K562 (cell line): Measurements from ENCODE around the gene UNC93B1. TPM values are rescaled to one million over a fixed set of nuclear protein-coding genes. Genes with fewer than 3 reads are reported as not detected.
A peak's percentile ranks its signal among the peaks of the same experiment; 100 is the strongest.

Source experiments
- ATAC-seq: fragments of 200-7000 bp; cut with Tn5 transposase; 3 replicates; pipeline ENCODE4 v1.9.1; 2020; ENCODE audit warnings: moderate library complexity
- BruUV-seq: library from RNA; stranded (reverse); fragments of 400-500 nt; replicated peaks from 2 replicates; lab custom pipeline; 2021; lab: Mats Ljungman, UMichigan
- CTCF ChIA-PET: fragments of 300-600 bp; formaldehyde crosslinking; extraction: SDS; loops from one replicate; lab custom pipeline; 2021; ENCODE audit warnings: low intra/inter-chr PET ratio; lab: Yijun Ruan, JAX
- POLR2A ChIA-PET: fragments of 300-600, 350-650 bp; sonication (Branson Sonifier 250); formaldehyde crosslinking; extraction: SDS; loops from one replicate; lab custom pipeline; 2021; ENCODE audit warnings: antibody characterized with exemption, inconsistent platforms; lab: Yijun Ruan, JAX
- DNase-seq, 4 experiments: peaks; one replicate each; pipeline versions ENCODE4 v3.0.0 to v3.0.0-alpha.2; 2011 to 2018; ENCODE audit warnings: low spot score in 3 of 4, mixed read lengths in 3 of 4; ENCODE audit errors: extremely low read depth in 1 of 4
- FAIRE-seq: peaks from 2 replicates; lab custom pipeline; 2011; peaks lifted over from hg19 to GRCh38; lab: Jason Lieb, UNC
- H2AFZ ChIP-seq: 2 replicates; pipeline ENCODE4 v1.6.0; 2011; ENCODE audit warnings: low read depth, low read length, control low read depth, inconsistent platforms
- H3K27ac ChIP-seq: fragments of 200-600 bp; 3 replicates; pipeline ENCODE4 v1.8.0; 2011; ENCODE audit warnings: low read depth, mild to moderate bottlenecking, control low read depth, inconsistent platforms, low read length, moderate library complexity, mixed read lengths; ENCODE audit errors: extremely low read depth
- H3K27me3 ChIP-seq, 2 experiments: fragments of 300-600 bp in 1 of 2; 2 replicates in 1 of 2; 3 replicates in 1 of 2; pipeline versions ENCODE4 v1.6.0 to v1.8.0; 2011; ENCODE audit warnings: inconsistent platforms in 2 of 2, low read length in 2 of 2, mild to moderate bottlenecking in 1 of 2, mixed read lengths in 1 of 2, moderate library complexity in 1 of 2; ENCODE audit not compliant: control insufficient read depth in 2 of 2, insufficient read depth in 2 of 2
- H3K36me3 ChIP-seq: fragments of 300-600 bp; 3 replicates; pipeline ENCODE4 v1.8.0; 2011; ENCODE audit warnings: mild to moderate bottlenecking, low read length, inconsistent platforms; ENCODE audit not compliant: control insufficient read depth, insufficient read depth
- H3K4me1 ChIP-seq, 2 experiments: fragments of 200-600 bp in 1 of 2; replicated peaks in 1 of 2; 2 replicates in 1 of 2; 3 replicates in 1 of 2; pipeline versions ENCODE4 v1.5.1 to v1.8.0; 2011; ENCODE audit warnings: inconsistent platforms in 2 of 2, low read length in 2 of 2, mild to moderate bottlenecking in 1 of 2, mixed read lengths in 1 of 2, moderate library complexity in 1 of 2; ENCODE audit not compliant: control insufficient read depth in 2 of 2, insufficient read depth in 2 of 2
- H3K4me2 ChIP-seq: 2 replicates; pipeline ENCODE4 v1.6.1; 2011; ENCODE audit warnings: low read length, control low read depth, inconsistent platforms, mixed read lengths; ENCODE audit not compliant: insufficient read depth
- H3K4me3 ChIP-seq: fragments of 200-600 bp; sonication (generic), shearing (Covaris generic); 2 replicates; pipeline ENCODE4 v1.5.1; 2016; ENCODE audit warnings: control low read depth, inconsistent platforms
- H3K79me2 ChIP-seq: fragments of 200-600 bp; 3 replicates; pipeline ENCODE4 v1.8.0; 2011; ENCODE audit warnings: low read length, inconsistent platforms; ENCODE audit not compliant: control insufficient read depth, insufficient read depth
- H3K9ac ChIP-seq, 2 experiments: 2 replicates each; pipeline versions ENCODE4 v1.6.0 to v1.6.1; 2011; ENCODE audit warnings: low read depth in 2 of 2, low read length in 2 of 2, control low read depth in 1 of 2, inconsistent platforms in 1 of 2, mild to moderate bottlenecking in 1 of 2, mixed read lengths in 1 of 2; ENCODE audit not compliant: insufficient read depth in 1 of 2
- H3K9me1 ChIP-seq: one replicate; pipeline ENCODE4 v1.6.0; 2011; ENCODE audit warnings: inconsistent platforms, mild to moderate bottlenecking, low read length, moderate library complexity; ENCODE audit not compliant: control insufficient read depth, insufficient read depth
- H3K9me3 ChIP-seq: replicated peaks from 2 replicates; pipeline ENCODE4 v1.5.1; 2011; ENCODE audit warnings: low read depth, low read length, inconsistent platforms; ENCODE audit not compliant: control insufficient read depth, insufficient read depth
- H4K20me1 ChIP-seq: replicated peaks from 2 replicates; pipeline ENCODE4 v1.6.1; 2011; ENCODE audit warnings: low read length, inconsistent platforms, mixed read lengths; ENCODE audit not compliant: control insufficient read depth, insufficient read depth
- L3MBTL2 ChIP-seq: fragments of 450-650 bp; IDR thresholded peaks from 2 replicates; pipeline ENCODE4 v1.6.1; 2016; ENCODE audit warnings: mild to moderate bottlenecking, moderate library complexity
- MTA2 ChIP-seq: fragments of 450-650 bp; IDR thresholded peaks from 2 replicates; pipeline ENCODE4 v1.6.1; 2016; ENCODE audit warnings: low read depth
- POLR2G ChIP-seq: fragments of 200-400 bp; formaldehyde crosslinking; IDR thresholded peaks from 2 replicates; pipeline ENCODE4 v1.6.1; 2017; ENCODE audit warnings: low read depth, mild to moderate bottlenecking, antibody characterized with exemption, low read length, moderate library complexity
- PRPF4 ChIP-seq: fragments of 200-400 bp; formaldehyde crosslinking; IDR thresholded peaks from one replicate; pipeline ENCODE4 v1.6.1; 2017; ENCODE audit warnings: low read length, low read depth, mild to moderate bottlenecking; ENCODE audit not compliant: insufficient read depth, poor library complexity, severe bottlenecking
- SMARCA5 ChIP-seq: fragments of 450-650 bp; IDR thresholded peaks from 2 replicates; pipeline ENCODE4 v1.6.1; 2016
- TEAD4 ChIP-seq, 2 experiments: sonication (generic) in 1 of 2; formaldehyde crosslinking in 1 of 2; IDR thresholded peaks; 2 replicates each; pipeline versions ENCODE4 v1.6.1 to v1.8.0; 2012 to 2022; ENCODE audit warnings: borderline replicate concordance in 1 of 2, inconsistent platforms in 1 of 2, low read length in 1 of 2, mild to moderate bottlenecking in 1 of 2, missing genetic modification reagents in 1 of 2
- ZBTB33 ChIP-seq: sonication (generic); formaldehyde crosslinking; IDR thresholded peaks from 2 replicates; pipeline ENCODE4 v1.8.1; 2023; ENCODE audit warnings: mild to moderate bottlenecking, missing genetic modification reagents
- ZBTB49 ChIP-seq: sonication (generic); formaldehyde crosslinking; IDR thresholded peaks from 2 replicates; pipeline ENCODE4 v1.8.0; 2022; ENCODE audit warnings: missing genetic modification reagents, mild to moderate bottlenecking, borderline replicate concordance
- ZNF124 ChIP-seq: sonication (generic); formaldehyde crosslinking; IDR thresholded peaks from 2 replicates; pipeline ENCODE4 v1.8.1; 2022; ENCODE audit warnings: missing genetic modification reagents
- WGBS: fragments of 100-300 bp; shearing (Covaris generic); methylation state at CpG from one replicate; pipeline ENCODE4 v1.1.6; 2016; ENCODE audit warnings: low coverage, mixed read lengths; ENCODE audit not compliant: insufficient coverage; ENCODE audit errors: missing lambda C conversion rate; 5-methylcytosine and 5-hydroxymethylcytosine counted together
- in situ Hi-C: fragments of 300-500 bp; cut with MboI; formaldehyde crosslinking; loops from 4 replicates; pipeline ENCODE4 v1.15.0; 2018; ENCODE audit warnings: inconsistent platforms, mixed read lengths
- intact Hi-C: fragments of 100-400 bp; cut with micrococcal nuclease; formaldehyde crosslinking; loops from 2 replicates; pipeline ENCODE4 v1.14.2; 2022
- polyA plus RNA-seq, 8 experiments: library from polyadenylated mRNA; depleted of rRNA in 4 of 8; stranded (reverse) in 5 of 8; unstranded in 3 of 8; fragments of >200 nt; fragmentation: Nextera tagmentation in 2 of 8; fragmentation: Illumina TruSeq in 1 of 8; extraction: Ambion mirVana in 2 of 8; extraction: Trizol in 1 of 8; gene quantifications; 2 replicates each; pipeline versions ENCODE4 v1.2.1 to v1.2.3, GENCODE V29; 2011 to 2014; ENCODE audit warnings: inconsistent platforms in 1 of 8, missing spikeins in 1 of 8
- total RNA-seq, 7 experiments: library from RNA; depleted of rRNA in 6 of 7; stranded (reverse); fragments of >200 nt in 6 of 7; fragmentation: Illumina TruSeq in 2 of 7; extraction: Trizol in 2 of 7; gene quantifications; 2 replicates each; pipeline versions ENCODE4 v1.2.1 to v1.2.3, GENCODE V29; 2011 to 2021; ENCODE audit warnings: low replicate concordance in 1 of 7

UNC93B1 gene
- total and polyA plus RNA-seq, 9 of the 15 experiments (the other 6 are each of a cell fraction or from before 2014, with no cell fraction given), result 0.10 to 13.6 (median 6.5) TPM

GRCh38 chr11:68028802-68029545, 25.1 kb upstream of the UNC93B1 start:
- no TSS peak for BruUV-seq

GRCh38 chr11:68027667-68028066, 23.8 kb upstream of the UNC93B1 start:
- no peak for ATAC-seq
- Histone ChIP-seq H4K20me1 (peaks cover 4% of the 10 kb centered on the region; the same call in 1 of the 2 replicates), H3K27ac (no peak overlapping the region), H3K9me3 (no peaks in the 10 kb centered on the region), H3K27me3 (no peaks in the 10 kb centered on the region), H3K9me1 (no peaks in the 10 kb centered on the region), H3K4me1 (peaks cover 14 to 46% of the 10 kb centered on the region in 2 experiments; a peak in 4 of 5 replicates), H2AFZ (no peak overlapping the region), H3K9ac (peak overlapping the region in 1 of 2 experiments; percentile 39; a peak in 2 of 4 replicates), H3K36me3 (peaks cover 9% of the 10 kb centered on the region; the same call in 2 of the 3 replicates), H3K4me2 (no peak overlapping the region), H3K79me2 (peaks cover 21% of the 10 kb centered on the region), H3K4me3 (no peak overlapping the region)
- intact Hi-C loops (no loop called here), in situ Hi-C loops (no loop called here)
- 89% methylated on average over 13 of the region's 21 CpGs for WGBS
- ChIA-PET POLR2A (interaction anchor here (0.6 kb wide), 1 partner anchor 244 kb away, joined by 3 read pairs; the partner anchor contains the start of gene C11orf24), CTCF (no interaction called here)
- BruUV-seq, result no TSS peak
- no peak for DNase-seq
- FAIRE-seq, result no peak
- TF ChIP-seq TEAD4 (IDR thresholded peaks at IDR 0.05; ENCODE audit: low read length) (no peak), TEAD4 (CRISPR knock-in tag; IDR thresholded peaks at IDR 0.05; ENCODE audit: borderline replicate concordance) (no peak), L3MBTL2 (no peak), POLR2G (peak; percentile 29; the same call in 1 of the 2 replicates), ZBTB33 (CRISPR knock-in tag) (peak; percentile 95), ZBTB49 (CRISPR knock-in tag) (no peak), PRPF4 (no peak), SMARCA5 (no peak)

More at GRCh38 chr11:68028802-68029545, 25.1 kb upstream of the UNC93B1 start:
- H3K4me1 ChIP-seq, result peaks cover 14 to 57% of the 10 kb centered on the region in 2 experiments; a peak in 4 of 5 replicates
- FAIRE-seq (no peak), ATAC-seq (no peak), DNase-seq (no peak)
- H3K27ac ChIP-seq, result no peak overlapping the region
- no peak overlapping the region for H2AFZ ChIP-seq
- TF ChIP-seq ZNF124, result 0 out of 2 replicates have a peak, but pooled peaks have one; percentile 31
- TF ChIP-seq MTA2, result no peak
- H3K27me3 ChIP-seq, result no peaks in the 10 kb centered on the region
- no peaks in the 10 kb centered on the region for H3K9me1 ChIP-seq
- H3K4me2 ChIP-seq, result peak overlapping the region; percentile 71
- in situ Hi-C loops, result no loop called here
- ChIA-PET POLR2A (interaction anchor here (0.6 to 1.6 kb wide), 3 partner anchors 9 to 37 kb away, joined by 3 read pairs; partner anchors contain the start of genes ALDH3B1 and TCIRG1), CTCF (no interaction called here)
- intact Hi-C loops, result no loop called here
- peak overlapping the region in 1 of 2 experiments; percentile 91; a peak in 2 of 4 replicates for H3K9ac ChIP-seq
- H3K9me3 ChIP-seq, result no peaks in the 10 kb centered on the region
- peak overlapping the region; percentile 71; the same call in 1 of the 2 replicates for H3K4me3 ChIP-seq
- H3K36me3 ChIP-seq, result peaks cover 22% of the 10 kb centered on the region; the same call in 2 of the 3 replicates
- H4K20me1 ChIP-seq, result peaks cover 4% of the 10 kb centered on the region; the same call in 1 of the 2 replicates
- WGBS, result 84% methylated on average over 11 of the region's 12 CpGs
- H3K79me2 ChIP-seq, result peaks cover 25% of the 10 kb centered on the region
